ENCODE data around the gene CHEK2.
"Not testable (repeated sequence)": the region's sequence is repeated elsewhere in the genome, so short reads cannot be mapped to it uniquely, and the experiment has no call there.

DNA sequence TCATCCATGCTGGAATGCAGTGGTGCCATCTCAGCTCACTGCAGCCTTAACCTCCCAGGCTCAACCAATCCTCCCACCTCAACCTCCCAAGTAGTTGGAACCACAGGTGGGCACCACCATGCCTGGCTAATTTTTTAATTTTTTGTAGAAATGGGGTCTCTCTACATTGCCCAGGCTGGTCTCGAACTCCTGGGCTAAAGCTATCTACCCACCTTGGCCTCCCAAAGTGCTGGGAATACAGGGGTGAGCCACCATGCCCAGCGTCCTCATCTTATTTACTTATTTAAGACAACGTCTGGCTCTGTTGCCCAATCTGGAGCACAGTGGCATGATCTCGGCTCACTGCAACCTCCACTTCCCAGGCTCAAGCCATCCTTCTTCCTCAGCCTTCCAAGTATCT, 20.4 kb upstream of the CHEK2 start:
- not testable (repeated sequence) for TF ChIP-seq FOXA1 (IDR thresholded peaks at IDR 0.05); FOXM1 (IDR thresholded peaks at IDR 0.05; ENCODE audit: borderline replicate concordance); BHLHE40 (IDR thresholded peaks at IDR 0.05; ENCODE audit: borderline replicate concordance); ZNF384 (IDR thresholded peaks at IDR 0.05); SP1 (IDR thresholded peaks at IDR 0.05); ELF4 (IDR thresholded peaks at IDR 0.05); NFRKB (IDR thresholded peaks at IDR 0.05); TARDBP (IDR thresholded peaks at IDR 0.05); CTBP1 (IDR thresholded peaks at IDR 0.05; ENCODE audit: borderline replicate concordance); SUZ12 (IDR thresholded peaks at IDR 0.05); HDGF (IDR thresholded peaks at IDR 0.05; ENCODE audit: borderline replicate concordance); L3MBTL2 (conservative IDR thresholded peaks at IDR 0.05)
